ENCODE measurements around the gene CAMK1G. TPM values are rescaled to one million over a fixed set of nuclear protein-coding genes. Genes with fewer than 3 reads are reported as not detected.

The CAMK1G gene
- total RNA-seq, 1 experiment from 2014 or later: not detected

GRCh38 chr1:209648346-209648745 lies 64.8 kb downstream of the CAMK1G start:
- Histone ChIP-seq H3K4me3 (peak overlapping the region; percentile 5; the same call in 1 of the 2 replicates), H3K79me2 (ENCODE audit: low read depth) (peaks cover 75% of the 10 kb centered on the region), H3K36me3 (ENCODE audit: low read depth) (peaks cover 20% of the 10 kb centered on the region), H4K20me1 (ENCODE audit: insufficient read depth) (no peaks in the 10 kb centered on the region; the same call in 1 of the 2 replicates), H3F3A (ENCODE audit: insufficient read depth, low read depth) (peaks cover 47% of the 10 kb centered on the region), H3K9me2 (ENCODE audit: insufficient read depth) (no peaks in the 10 kb centered on the region), H3K4me1 (replicated peaks; ENCODE audit: insufficient read depth) (peaks cover 65% of the 10 kb centered on the region), H2AFZ (no peak overlapping the region), H3K9me3 (ENCODE audit: insufficient read depth, low read depth) (no peaks in the 10 kb centered on the region), H3K27ac (peak overlapping the region; percentile 98; the same call in 1 of the 2 replicates), H3K4me2 (peak overlapping the region; percentile 95), H3K27me3 (ENCODE audit: insufficient read depth, low read depth) (no peaks in the 10 kb centered on the region)
- POLR2A ChIA-PET (ENCODE audit: unreplicated experiment): interaction anchor here (0.6 to 0.7 kb wide), 2 partner anchors 81 to 955 kb away, joined by 3 to 4 read pairs; no protein-coding TSS in a partner anchor
- BruUV-seq (replicated peaks): no TSS peak
- intact Hi-C loops (cut with micrococcal nuclease; ENCODE audit: unreplicated experiment): no loop called here
- CTCF ChIA-PET: interaction anchor here (1.1 kb wide), 1 partner anchor 58 kb away, joined by 3 read pairs; no protein-coding TSS in a partner anchor
- no peak for DNase-seq
- no peak for TF ChIP-seq EZH2 (IDR thresholded peaks at IDR 0.05; ENCODE audit: low read depth)
- TF ChIP-seq, protein P1, sequence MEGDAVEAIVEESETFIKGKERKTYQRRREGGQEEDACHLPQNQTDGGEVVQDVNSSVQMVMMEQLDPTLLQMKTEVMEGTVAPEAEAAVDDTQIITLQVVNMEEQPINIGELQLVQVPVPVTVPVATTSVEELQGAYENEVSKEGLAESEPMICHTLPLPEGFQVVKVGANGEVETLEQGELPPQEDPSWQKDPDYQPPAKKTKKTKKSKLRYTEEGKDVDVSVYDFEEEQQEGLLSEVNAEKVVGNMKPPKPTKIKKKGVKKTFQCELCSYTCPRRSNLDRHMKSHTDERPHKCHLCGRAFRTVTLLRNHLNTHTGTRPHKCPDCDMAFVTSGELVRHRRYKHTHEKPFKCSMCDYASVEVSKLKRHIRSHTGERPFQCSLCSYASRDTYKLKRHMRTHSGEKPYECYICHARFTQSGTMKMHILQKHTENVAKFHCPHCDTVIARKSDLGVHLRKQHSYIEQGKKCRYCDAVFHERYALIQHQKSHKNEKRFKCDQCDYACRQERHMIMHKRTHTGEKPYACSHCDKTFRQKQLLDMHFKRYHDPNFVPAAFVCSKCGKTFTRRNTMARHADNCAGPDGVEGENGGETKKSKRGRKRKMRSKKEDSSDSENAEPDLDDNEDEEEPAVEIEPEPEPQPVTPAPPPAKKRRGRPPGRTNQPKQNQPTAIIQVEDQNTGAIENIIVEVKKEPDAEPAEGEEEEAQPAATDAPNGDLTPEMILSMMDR (conservative IDR thresholded peaks at IDR 0.05): no peak

DNA sequence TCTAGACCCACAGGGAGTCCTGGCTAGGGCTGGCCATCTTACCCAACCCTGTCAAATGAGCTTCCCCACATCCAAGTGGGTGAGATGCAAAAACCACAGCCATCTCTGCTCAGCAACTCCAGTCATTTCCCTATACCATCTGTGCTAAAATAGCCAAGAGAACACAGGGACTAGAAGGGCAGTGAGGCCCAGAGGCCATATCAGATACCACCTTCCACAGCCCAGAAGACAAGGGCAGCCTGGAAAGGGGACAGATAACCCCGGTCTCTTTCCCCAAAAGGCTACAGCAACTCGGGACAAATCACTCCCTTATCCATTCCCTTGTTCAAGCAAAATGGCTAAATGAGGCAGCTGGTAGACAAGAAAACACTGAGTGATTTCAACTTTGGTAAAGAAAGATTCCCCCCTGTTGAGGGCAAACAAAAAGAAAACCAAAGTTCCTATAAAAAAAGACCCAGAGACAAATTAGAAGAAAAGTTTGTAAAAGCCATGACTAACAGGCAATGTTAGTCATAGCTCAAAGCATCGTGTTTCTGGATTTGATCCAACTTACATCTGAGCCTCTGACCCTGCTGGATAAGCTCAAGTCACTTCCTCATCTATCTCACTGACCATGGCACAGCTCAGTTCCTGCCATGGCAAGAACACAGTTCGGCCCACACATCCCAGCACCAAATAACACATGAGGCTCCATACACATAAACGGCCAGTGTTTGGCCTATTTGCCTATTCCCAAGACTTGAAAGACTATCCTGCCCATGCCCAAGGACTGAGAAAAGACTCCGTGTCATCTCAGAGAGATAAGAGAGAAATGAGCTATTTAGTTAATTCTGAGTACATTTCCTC lies 65.6 kb downstream of the CAMK1G start:
- POLR2A ChIA-PET (ENCODE audit: unreplicated experiment): interaction anchor here (0.6 to 0.8 kb wide), 9 partner anchors 21 to 1999 kb away, joined by 3 to 16 read pairs (median 5); partner anchors contain the start of gene IRF6
- Histone ChIP-seq H3K9me3 (ENCODE audit: insufficient read depth, low read depth) (no peaks in the 10 kb centered on the region), H3K79me2 (ENCODE audit: low read depth) (peaks cover 67% of the 10 kb centered on the region), H3K4me2 (peak overlapping the region; percentile 95), H3K4me3 (peak overlapping the region; percentile 76), H3K4me1 (replicated peaks; ENCODE audit: insufficient read depth) (peaks cover 73% of the 10 kb centered on the region), H3K9me2 (ENCODE audit: insufficient read depth) (no peaks in the 10 kb centered on the region), H3K27me3 (ENCODE audit: insufficient read depth, low read depth) (no peaks in the 10 kb centered on the region), H4K20me1 (ENCODE audit: insufficient read depth) (no peaks in the 10 kb centered on the region), H2AFZ (no peak overlapping the region), H3F3A (ENCODE audit: insufficient read depth, low read depth) (peaks cover 49% of the 10 kb centered on the region), H3K36me3 (ENCODE audit: low read depth) (peaks cover 20% of the 10 kb centered on the region), H3K27ac (peak overlapping the region; percentile 98)
- no TSS peak for BruUV-seq (replicated peaks)
- peak; percentile 54 to 95 for DNase-seq
- CTCF ChIA-PET: interaction anchor here (0.6 to 1.3 kb wide), 3 partner anchors 40 to 59 kb away, joined by 3 to 5 read pairs (median 3); no protein-coding TSS in a partner anchor
- no peak for TF ChIP-seq EZH2 (IDR thresholded peaks at IDR 0.05; ENCODE audit: low read depth)
- TF ChIP-seq, protein P1 (conservative IDR thresholded peaks at IDR 0.05): no peak
- intact Hi-C loops (cut with micrococcal nuclease; ENCODE audit: unreplicated experiment): no loop called here

DNA sequence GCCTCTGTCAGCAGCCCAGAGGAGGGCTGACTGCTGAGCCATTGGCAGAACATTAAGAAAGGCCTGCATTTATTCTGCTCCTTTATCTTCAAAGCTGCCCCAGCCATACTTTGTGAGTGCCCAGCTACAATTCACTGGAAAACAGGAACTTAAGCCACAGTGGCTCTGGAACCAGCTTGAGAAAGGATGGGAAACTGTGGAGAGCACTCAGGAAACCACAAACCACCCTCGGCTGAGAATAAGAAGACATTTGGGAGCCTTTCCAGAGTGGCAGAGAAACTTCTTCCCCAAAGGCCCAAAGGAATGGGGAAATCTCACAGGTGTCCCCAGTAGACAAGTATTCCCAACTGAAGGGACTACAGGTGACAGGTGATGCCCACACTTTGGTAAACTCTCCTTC lies 66.9 kb downstream of the CAMK1G start:
- Histone ChIP-seq H3K27me3 (ENCODE audit: insufficient read depth, low read depth) (no peaks in the 10 kb centered on the region), H3K27ac (peak overlapping the region; percentile 98), H3K36me3 (ENCODE audit: low read depth) (peaks cover 15% of the 10 kb centered on the region; the same call in 1 of the 2 replicates), H3K4me3 (peak overlapping the region; percentile 76), H3F3A (ENCODE audit: insufficient read depth, low read depth) (peaks cover 48% of the 10 kb centered on the region), H3K9me2 (ENCODE audit: insufficient read depth) (no peaks in the 10 kb centered on the region), H4K20me1 (ENCODE audit: insufficient read depth) (no peaks in the 10 kb centered on the region), H3K9me3 (ENCODE audit: insufficient read depth, low read depth) (no peaks in the 10 kb centered on the region), H3K79me2 (ENCODE audit: low read depth) (peaks cover 55% of the 10 kb centered on the region), H3K4me1 (replicated peaks; ENCODE audit: insufficient read depth) (peaks cover 86% of the 10 kb centered on the region), H3K4me2 (peak overlapping the region; percentile 95), H2AFZ (no peak overlapping the region)
- TF ChIP-seq EZH2 (IDR thresholded peaks at IDR 0.05; ENCODE audit: low read depth): no peak
- TF ChIP-seq, protein P1 (conservative IDR thresholded peaks at IDR 0.05): no peak
- intact Hi-C loops (cut with micrococcal nuclease; ENCODE audit: unreplicated experiment): loop anchor here (5.0 to 10.0 kb wide), 5 partner anchors 226 to 947 kb away; no protein-coding TSS in a partner anchor
- POLR2A ChIA-PET (ENCODE audit: unreplicated experiment): interaction anchor here (0.5 to 0.7 kb wide), 3 partner anchors 35 to 245 kb away, joined by 3 to 16 read pairs (median 5); no protein-coding TSS in a partner anchor
- no peak for DNase-seq
- no TSS peak for BruUV-seq (replicated peaks)
- CTCF ChIA-PET: interaction anchor here (0.6 to 1.3 kb wide), 2 partner anchors 18 to 41 kb away, joined by 5 to 6 read pairs; no protein-coding TSS in a partner anchor

All from PC-9 (cell line).